IPS DF 6.9 (cell line): ENCODE results near the gene DYRK1A.

Source experiments
- DNase-seq: peaks from one replicate; pipeline ENCODE4 v3.0.0-alpha.2; 2013; ENCODE audit warnings: low read depth, low spot score
- H3K27ac ChIP-seq: one replicate; pipeline ENCODE4 v1.5.1; 2013; ENCODE audit warnings: low read length, control low read depth
- H3K27me3 ChIP-seq: 2 replicates; pipeline ENCODE4 v1.6.1; 2013; ENCODE audit warnings: mild to moderate bottlenecking, low read length; ENCODE audit not compliant: control insufficient read depth, insufficient read depth
- H3K36me3 ChIP-seq: 2 replicates; pipeline ENCODE4 v1.6.1; 2013; ENCODE audit warnings: low read length; ENCODE audit not compliant: control insufficient read depth, insufficient read depth
- H3K4me1 ChIP-seq: 2 replicates; pipeline ENCODE4 v1.6.1; 2013; ENCODE audit warnings: low read length; ENCODE audit not compliant: control insufficient read depth, insufficient read depth
- H3K4me3 ChIP-seq: 2 replicates; pipeline ENCODE4 v1.5.1; 2013; ENCODE audit warnings: mild to moderate bottlenecking, low read length
- H3K9me3 ChIP-seq: 2 replicates; pipeline ENCODE4 v1.6.1; 2013; ENCODE audit warnings: low read length, inconsistent platforms; ENCODE audit not compliant: control insufficient read depth, insufficient read depth
- WGBS: extraction: QIAGEN DNeasy Blood & Tissue Kit; methylation state at CpG from one replicate; pipeline ENCODE4 v1.1.7; 2013; ENCODE audit warnings: mixed read lengths, missing lambda C conversion rate; ENCODE audit not compliant: insufficient read length, insufficient coverage; 5-methylcytosine and 5-hydroxymethylcytosine counted together

The DYRK1A gene

GRCh38 chr21:37557261-37557950 lies 190.8 kb downstream of the DYRK1A start:
- Histone ChIP-seq H3K4me3 (no peak overlapping the region), H3K4me1 (no peaks in the 10 kb centered on the region), H3K27ac (no peak overlapping the region), H3K36me3 (no peaks in the 10 kb centered on the region), H3K27me3 (no peaks in the 10 kb centered on the region), H3K9me3 (no peaks in the 10 kb centered on the region)
- DNase-seq = no peak
- WGBS = no CpG with 5 or more reads among the region's 8 CpGs

GRCh38 chr21:37558676-37559211 lies 192.2 kb downstream of the DYRK1A start:
- H3K4me1 ChIP-seq = no peaks in the 10 kb centered on the region
- no peak overlapping the region for H3K4me3 ChIP-seq
- H3K27me3 ChIP-seq = no peaks in the 10 kb centered on the region
- H3K36me3 ChIP-seq = no peaks in the 10 kb centered on the region
- DNase-seq = no peak
- no peak overlapping the region for H3K27ac ChIP-seq
- no peaks in the 10 kb centered on the region for H3K9me3 ChIP-seq
- WGBS = no CpG with 5 or more reads among the region's 8 CpGs

- peaks cover 2% of the 10 kb centered on the region for H3K4me1 ChIP-seq
- H3K27me3 ChIP-seq = no peaks in the 10 kb centered on the region
- WGBS = no CpG with 5 or more reads among the region's 5 CpGs
- H3K27ac ChIP-seq = no peak overlapping the region
- no peaks in the 10 kb centered on the region for H3K9me3 ChIP-seq
- H3K4me3 ChIP-seq = no peak overlapping the region
- DNase-seq = no peak
- no peaks in the 10 kb centered on the region for H3K36me3 ChIP-seq
Measured at GRCh38 chr21:37560385-37560784, 193.8 kb downstream of the DYRK1A start.

GRCh38 chr21:37561506-37561905 lies 194.9 kb downstream of the DYRK1A start:
- DNase-seq = no peak
- no peak overlapping the region for H3K27ac ChIP-seq
- H3K27me3 ChIP-seq = no peaks in the 10 kb centered on the region
- H3K36me3 ChIP-seq = no peaks in the 10 kb centered on the region
- H3K9me3 ChIP-seq = no peaks in the 10 kb centered on the region
- WGBS = no CpG with 5 or more reads among the region's 7 CpGs
- H3K4me1 ChIP-seq = peaks cover 2% of the 10 kb centered on the region
- no peak overlapping the region for H3K4me3 ChIP-seq

- Histone ChIP-seq H3K36me3 (no peaks in the 10 kb centered on the region), H3K27ac (no peak overlapping the region), H3K4me3 (no peak overlapping the region), H3K4me1 (peaks cover 2% of the 10 kb centered on the region), H3K27me3 (no peaks in the 10 kb centered on the region), H3K9me3 (no peaks in the 10 kb centered on the region)
- WGBS = no CpG with 5 or more reads among the region's 11 CpGs
- no peak for DNase-seq
Measured at GRCh38 chr21:37561941-37562919, 195.7 kb downstream of the DYRK1A start.

GRCh38 chr21:37562920-37563640 lies 196.5 kb downstream of the DYRK1A start:
- H3K27ac ChIP-seq = no peak overlapping the region

GRCh38 chr21:37563641-37564340 lies 197.2 kb downstream of the DYRK1A start:
- no peak overlapping the region for H3K27ac ChIP-seq
- DNase-seq = peak; percentile 76
- peaks cover 2% of the 10 kb centered on the region for H3K4me1 ChIP-seq
- no peaks in the 10 kb centered on the region for H3K36me3 ChIP-seq
- H3K4me3 ChIP-seq = no peak overlapping the region; the same call in 1 of the 2 replicates
- no peaks in the 10 kb centered on the region for H3K9me3 ChIP-seq
- no CpG with 5 or more reads among the region's 67 CpGs for WGBS
- no peaks in the 10 kb centered on the region for H3K27me3 ChIP-seq

More at GRCh38 chr21:37562920-37563640, 196.5 kb downstream of the DYRK1A start:
- Histone ChIP-seq H3K27me3 (no peaks in the 10 kb centered on the region), H3K9me3 (no peaks in the 10 kb centered on the region), H3K36me3 (no peaks in the 10 kb centered on the region), H3K4me1 (peaks cover 2% of the 10 kb centered on the region), H3K4me3 (no peak overlapping the region)
- DNase-seq = no peak
- no CpG with 5 or more reads among the region's 22 CpGs for WGBS

- Histone ChIP-seq H3K27ac (no peak overlapping the region), H3K9me3 (no peaks in the 10 kb centered on the region), H3K4me3 (no peak overlapping the region; the same call in 1 of the 2 replicates), H3K27me3 (no peaks in the 10 kb centered on the region), H3K4me1 (peaks cover 2% of the 10 kb centered on the region), H3K36me3 (no peaks in the 10 kb centered on the region)
- no peak for DNase-seq
- WGBS = no CpG with 5 or more reads among the region's 14 CpGs
Measured at GRCh38 chr21:37564341-37564923, 197.9 kb downstream of the DYRK1A start.

- no peak overlapping the region for H3K4me3 ChIP-seq
Measured at GRCh38 chr21:37564924-37565529, 198.5 kb downstream of the DYRK1A start.

More at GRCh38 chr21:37564924-37565529, 198.5 kb downstream of the DYRK1A start:
- Histone ChIP-seq H3K4me1 (peaks cover 2% of the 10 kb centered on the region), H3K27me3 (no peaks in the 10 kb centered on the region), H3K36me3 (no peaks in the 10 kb centered on the region), H3K9me3 (no peaks in the 10 kb centered on the region), H3K27ac (no peak overlapping the region)
- WGBS = no CpG with 5 or more reads among the region's 12 CpGs
- no peak for DNase-seq
